ENCODE measurements around the gene RMC1. TPM values are rescaled to one million over a fixed set of nuclear protein-coding genes. Genes with fewer than 3 reads are reported as not detected.
"Not testable (repeated sequence)": the region's sequence is repeated elsewhere in the genome, so short reads cannot be mapped to it uniquely, and the experiment has no call there.

Gene RMC1
- total RNA-seq, 1 donor from 2014 or later, result 13.9 TPM

GRCh38 chr18:23572570-23572969 is 69.3 kb downstream of the RMC1 start:
- no peak for DNase-seq
- ATAC-seq (ENCODE audit: poor library complexity), result no peak
- intact Hi-C loops (cut with DNase I), result no loop called here

- intact Hi-C loops (cut with DNase I), result no loop called here
- ATAC-seq (ENCODE audit: poor library complexity) (peak; percentile 45), DNase-seq (no peak)
Observed at GRCh38 chr18:23573020-23573419, 69.7 kb downstream of the RMC1 start.

- intact Hi-C loops (cut with DNase I), result no loop called here
- DNase-seq (no peak), ATAC-seq (ENCODE audit: poor library complexity) (no peak)
Observed at GRCh38 chr18:23573626-23574431, 70.5 kb downstream of the RMC1 start.

DNA sequence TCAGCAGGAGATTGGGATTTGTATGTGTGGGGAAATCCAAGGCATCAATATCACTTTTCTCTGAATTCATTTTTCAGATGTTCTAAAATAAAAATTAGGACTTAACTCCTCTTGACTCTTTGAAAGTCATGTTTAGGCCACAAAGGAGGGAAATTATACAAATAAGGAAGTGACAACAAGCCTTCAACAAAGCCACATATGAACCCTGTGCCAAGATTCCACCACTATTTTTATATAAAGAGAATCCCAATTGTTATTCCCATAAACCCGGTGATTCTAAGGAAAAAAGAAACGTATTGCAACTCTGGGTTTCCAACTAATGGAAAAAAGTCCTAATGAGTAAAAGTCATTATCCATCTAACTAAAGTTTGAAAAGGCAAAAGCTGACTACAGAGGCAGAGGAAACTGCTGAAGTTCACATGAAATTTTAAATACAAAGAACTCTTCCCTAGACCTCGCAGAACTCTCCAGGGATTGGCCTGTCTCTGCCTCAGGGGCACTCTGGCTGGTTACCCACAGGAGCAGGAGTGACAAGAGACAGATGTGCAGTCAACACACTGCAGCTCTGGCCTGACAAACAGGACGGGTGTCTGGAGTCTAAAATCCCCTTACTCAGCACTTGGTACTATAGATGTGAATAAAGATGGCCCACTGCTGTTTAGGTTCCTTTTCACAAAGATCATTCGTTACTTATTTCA is 71.4 kb downstream of the RMC1 start:
- intact Hi-C loops (cut with DNase I), result no loop called here
- DNase-seq, result no peak
- no peak for ATAC-seq (ENCODE audit: poor library complexity)

DNA sequence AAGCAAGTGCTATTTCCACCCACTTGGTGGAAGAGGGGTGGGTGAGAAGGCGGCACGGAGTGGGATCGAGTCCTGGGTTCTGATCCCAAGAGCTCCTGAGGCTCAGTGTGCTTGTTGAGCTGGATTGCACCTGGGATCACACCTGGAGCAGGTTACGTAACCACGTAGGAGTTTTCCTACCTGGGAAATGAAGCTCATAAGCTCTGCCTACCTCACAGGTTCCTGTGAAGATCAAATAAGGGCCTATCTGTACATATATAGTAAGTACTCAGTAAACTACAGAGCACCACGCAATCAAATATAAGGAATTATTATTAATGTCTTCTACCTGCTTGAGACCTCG is 72.0 kb downstream of the RMC1 start:
- ATAC-seq (ENCODE audit: poor library complexity), result no peak
- DNase-seq, result no peak
- intact Hi-C loops (cut with DNase I), result no loop called here

GRCh38 chr18:23577521-23577920 is 74.2 kb downstream of the RMC1 start:
- DNase-seq; ATAC-seq (ENCODE audit: poor library complexity); intact Hi-C loops (cut with DNase I): not testable (repeated sequence)

DNA sequence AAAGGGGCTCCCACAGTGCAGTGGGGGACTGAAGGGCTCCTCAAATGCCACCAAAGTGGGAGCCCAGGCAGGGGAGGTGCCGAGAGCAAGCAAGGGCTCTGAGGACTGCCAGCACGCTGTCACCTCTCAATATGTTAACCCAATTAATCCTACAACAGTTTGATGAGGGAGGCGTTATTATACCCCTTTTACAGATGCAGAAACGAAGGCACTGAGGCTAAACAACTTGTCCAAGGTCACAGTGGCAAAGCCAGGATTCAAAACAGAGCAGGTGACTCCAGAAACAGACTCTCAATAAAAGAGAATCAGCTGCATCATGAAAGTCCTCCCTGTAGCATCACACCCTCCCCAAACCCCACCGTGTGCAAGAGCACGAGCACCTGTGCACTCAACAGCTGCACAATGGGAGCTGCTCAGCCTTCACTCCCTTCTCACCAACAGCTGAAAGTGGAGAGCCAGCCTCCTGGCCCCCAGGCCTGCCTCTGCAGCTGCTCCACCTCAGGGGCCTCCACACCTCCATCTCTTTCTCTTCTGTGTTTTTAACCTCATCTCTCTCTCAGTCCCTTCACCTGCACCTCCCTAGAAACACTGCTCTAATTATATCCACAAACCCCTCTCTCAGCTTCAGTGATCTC is 74.9 kb downstream of the RMC1 start:
- intact Hi-C loops (cut with DNase I), result no loop called here
- ATAC-seq (ENCODE audit: poor library complexity), result no peak
- DNase-seq, result no peak

- intact Hi-C loops (cut with DNase I), result no loop called here
- peak; percentile 40 for ATAC-seq (ENCODE audit: poor library complexity)
- no peak for DNase-seq
Observed at GRCh38 chr18:23578891-23579653, 75.8 kb downstream of the RMC1 start.

GRCh38 chr18:23580677-23581367 is 77.5 kb downstream of the RMC1 start:
- no peak for DNase-seq
- ATAC-seq (ENCODE audit: poor library complexity), result no peak
- intact Hi-C loops (cut with DNase I), result no loop called here

Other genes starting within 250 kb of the RMC1 start
- 51.5 TPM for gene RIOK3, start 50.2 kb upstream of the RMC1 start, total RNA-seq
- 9.8 TPM for gene NPC1, start 83.0 kb downstream of the RMC1 start, total RNA-seq
- 7.0 TPM for gene ANKRD29, start 159.4 kb downstream of the RMC1 start, total RNA-seq
- 3.3 TPM for gene LAMA3, start 185.9 kb downstream of the RMC1 start, total RNA-seq